Measurements from ENCODE around the gene PIP5KL1.

PIP5KL1 gene, protein sequence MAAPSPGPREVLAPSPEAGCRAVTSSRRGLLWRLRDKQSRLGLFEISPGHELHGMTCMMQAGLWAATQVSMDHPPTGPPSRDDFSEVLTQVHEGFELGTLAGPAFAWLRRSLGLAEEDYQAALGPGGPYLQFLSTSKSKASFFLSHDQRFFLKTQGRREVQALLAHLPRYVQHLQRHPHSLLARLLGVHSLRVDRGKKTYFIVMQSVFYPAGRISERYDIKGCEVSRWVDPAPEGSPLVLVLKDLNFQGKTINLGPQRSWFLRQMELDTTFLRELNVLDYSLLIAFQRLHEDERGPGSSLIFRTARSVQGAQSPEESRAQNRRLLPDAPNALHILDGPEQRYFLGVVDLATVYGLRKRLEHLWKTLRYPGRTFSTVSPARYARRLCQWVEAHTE

DNA sequence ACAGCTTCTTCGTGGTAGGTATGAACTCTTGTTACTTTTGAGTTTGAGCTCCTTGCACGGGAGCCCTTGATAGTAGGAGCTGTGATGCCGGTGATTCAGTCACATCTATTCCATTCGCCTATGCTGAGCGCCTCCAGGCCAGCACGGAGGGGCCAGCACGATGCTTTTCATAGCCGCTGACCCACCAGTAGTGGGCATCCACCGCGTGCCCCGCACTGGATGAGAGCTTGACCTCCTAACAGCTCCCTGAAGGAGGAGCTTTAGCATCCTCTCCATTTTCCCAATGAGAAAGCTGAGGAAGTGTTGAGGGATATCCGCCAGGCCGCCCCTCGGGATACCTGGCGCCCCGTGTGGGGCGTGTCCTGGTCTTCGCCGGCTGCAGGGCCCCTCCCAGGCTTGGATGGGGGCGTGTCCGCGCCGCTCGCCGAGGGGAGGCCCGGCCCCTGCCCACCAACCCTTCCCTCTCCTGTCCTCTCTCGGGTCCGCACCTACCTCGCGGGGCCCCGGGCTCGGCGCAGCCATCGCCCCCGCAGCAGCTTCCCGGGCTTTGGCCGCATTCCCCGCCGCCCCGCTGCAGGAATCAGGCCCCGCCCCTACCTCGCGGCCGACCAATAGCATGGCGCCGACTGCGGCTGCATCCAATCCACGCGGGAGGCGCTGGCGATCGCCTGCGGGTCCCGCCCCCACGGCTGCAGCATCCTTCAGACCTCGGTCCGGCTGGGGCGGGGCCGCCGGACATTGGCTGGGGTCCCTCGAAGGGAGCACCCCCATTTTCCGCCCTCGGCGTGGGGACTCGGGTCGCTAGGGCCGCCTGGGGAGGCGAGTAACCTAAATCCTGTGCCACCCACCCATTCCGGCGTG lies at the start of gene PIP5KL1:
Gene PIP5KL1, minus strand, starts transcription at position 547 of the 861 bp plus-strand sequence. Its CDS starts 25 bp downstream, at position 522.
- Histone ChIP-seq H3K9me2 (replicated peaks; ENCODE audit: low read depth, low read length) (no peaks in the 10 kb centered on the region), H3K36me3 (ENCODE audit: insufficient read depth, low read length) (no peaks in the 10 kb centered on the region), H3K4me2 (ENCODE audit: low read depth, low read length, poor library complexity, severe bottlenecking) (no peak within 1 kb of the TSS), H3K4me1 (ENCODE audit: insufficient read depth, low read length, poor library complexity, severe bottlenecking) (peaks cover 15% of the 10 kb centered on the region), H3K27me3 (ENCODE audit: insufficient read depth, low read length, poor library complexity, severe bottlenecking) (no peaks in the 10 kb centered on the region), H4K20me1 (ENCODE audit: insufficient read depth, low read length, poor library complexity, severe bottlenecking) (peaks cover 7% of the 10 kb centered on the region), H3K79me2 (ENCODE audit: insufficient read depth, low read length) (peaks cover 14% of the 10 kb centered on the region; the same call in 1 of the 2 replicates), H3K9ac (ENCODE audit: low read depth, low read length, poor library complexity, severe bottlenecking) (no peak within 1 kb of the TSS), H3F3A (ENCODE audit: low read depth) (no peaks in the 10 kb centered on the region), H3K9me3 (ENCODE audit: insufficient read depth, low read depth, low read length) (no peaks in the 10 kb centered on the region), H3K4me3 (ENCODE audit: low read length, poor library complexity, severe bottlenecking) (no peak within 1 kb of the TSS), H2AFZ (ENCODE audit: low read length) (no peak within 1 kb of the TSS)
- TF ChIP-seq EZH2phosphoT487 (IDR thresholded peaks at IDR 0.05; ENCODE audit: borderline replicate concordance): no peak
- TF ChIP-seq, protein P1, sequence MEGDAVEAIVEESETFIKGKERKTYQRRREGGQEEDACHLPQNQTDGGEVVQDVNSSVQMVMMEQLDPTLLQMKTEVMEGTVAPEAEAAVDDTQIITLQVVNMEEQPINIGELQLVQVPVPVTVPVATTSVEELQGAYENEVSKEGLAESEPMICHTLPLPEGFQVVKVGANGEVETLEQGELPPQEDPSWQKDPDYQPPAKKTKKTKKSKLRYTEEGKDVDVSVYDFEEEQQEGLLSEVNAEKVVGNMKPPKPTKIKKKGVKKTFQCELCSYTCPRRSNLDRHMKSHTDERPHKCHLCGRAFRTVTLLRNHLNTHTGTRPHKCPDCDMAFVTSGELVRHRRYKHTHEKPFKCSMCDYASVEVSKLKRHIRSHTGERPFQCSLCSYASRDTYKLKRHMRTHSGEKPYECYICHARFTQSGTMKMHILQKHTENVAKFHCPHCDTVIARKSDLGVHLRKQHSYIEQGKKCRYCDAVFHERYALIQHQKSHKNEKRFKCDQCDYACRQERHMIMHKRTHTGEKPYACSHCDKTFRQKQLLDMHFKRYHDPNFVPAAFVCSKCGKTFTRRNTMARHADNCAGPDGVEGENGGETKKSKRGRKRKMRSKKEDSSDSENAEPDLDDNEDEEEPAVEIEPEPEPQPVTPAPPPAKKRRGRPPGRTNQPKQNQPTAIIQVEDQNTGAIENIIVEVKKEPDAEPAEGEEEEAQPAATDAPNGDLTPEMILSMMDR (conservative IDR thresholded peaks at IDR 0.05; ENCODE audit: low read length): no peak

DNA sequence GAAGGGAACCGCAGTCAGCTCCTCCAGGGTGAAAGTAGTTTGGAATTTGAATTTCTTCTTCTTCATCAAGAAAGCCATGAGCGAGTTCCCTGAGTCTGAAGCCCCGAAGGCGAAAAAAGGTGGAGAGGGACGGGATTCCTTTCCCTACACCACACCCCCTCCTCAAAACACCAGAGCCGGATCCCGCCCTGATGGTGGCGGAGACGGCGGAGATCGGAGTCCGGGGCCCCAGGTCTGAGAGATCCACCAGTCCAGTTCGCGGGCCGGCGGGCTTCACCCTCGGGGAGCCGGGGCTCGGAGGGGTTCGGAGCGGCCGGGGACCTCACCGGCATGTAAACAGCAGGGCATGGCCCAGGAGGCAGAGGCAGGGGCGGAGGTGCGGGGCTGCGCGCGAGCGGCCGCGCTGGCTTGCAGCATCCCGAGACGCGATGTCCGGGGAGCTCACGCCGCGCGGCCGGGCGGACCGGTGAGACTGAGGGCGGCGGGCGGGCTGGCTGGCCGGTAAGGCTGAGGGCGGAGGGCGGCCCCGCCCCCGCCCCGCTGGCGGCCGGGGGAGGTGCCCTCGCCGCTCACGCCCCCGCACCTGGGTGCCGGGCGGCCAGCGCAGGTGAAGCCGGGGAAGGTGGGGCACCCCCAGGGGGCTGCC lies 49.6 kb upstream of the PIP5KL1 start:
- Histone ChIP-seq H3K4me2 (ENCODE audit: low read depth, low read length, poor library complexity, severe bottlenecking) (peak overlapping the region; percentile 80), H3F3A (ENCODE audit: low read depth) (no peaks in the 10 kb centered on the region), H3K4me1 (ENCODE audit: insufficient read depth, low read length, poor library complexity, severe bottlenecking) (peaks cover 63% of the 10 kb centered on the region), H2AFZ (ENCODE audit: low read length) (no peak overlapping the region), H3K79me2 (ENCODE audit: insufficient read depth, low read length) (peaks cover 57% of the 10 kb centered on the region), H3K4me3 (ENCODE audit: low read length, poor library complexity, severe bottlenecking) (peak overlapping the region; percentile 91), H3K9me3 (ENCODE audit: insufficient read depth, low read depth, low read length) (no peaks in the 10 kb centered on the region), H3K9ac (ENCODE audit: low read depth, low read length, poor library complexity, severe bottlenecking) (peak overlapping the region; percentile 80), H3K36me3 (ENCODE audit: insufficient read depth, low read length) (no peaks in the 10 kb centered on the region), H4K20me1 (ENCODE audit: insufficient read depth, low read length, poor library complexity, severe bottlenecking) (peaks cover 47% of the 10 kb centered on the region), H3K9me2 (replicated peaks; ENCODE audit: low read depth, low read length) (no peaks in the 10 kb centered on the region), H3K27me3 (ENCODE audit: insufficient read depth, low read length, poor library complexity, severe bottlenecking) (no peaks in the 10 kb centered on the region)
- TF ChIP-seq EZH2phosphoT487 (IDR thresholded peaks at IDR 0.05; ENCODE audit: borderline replicate concordance): no peak
- TF ChIP-seq, protein P1 (conservative IDR thresholded peaks at IDR 0.05; ENCODE audit: low read length): no peak

DNA sequence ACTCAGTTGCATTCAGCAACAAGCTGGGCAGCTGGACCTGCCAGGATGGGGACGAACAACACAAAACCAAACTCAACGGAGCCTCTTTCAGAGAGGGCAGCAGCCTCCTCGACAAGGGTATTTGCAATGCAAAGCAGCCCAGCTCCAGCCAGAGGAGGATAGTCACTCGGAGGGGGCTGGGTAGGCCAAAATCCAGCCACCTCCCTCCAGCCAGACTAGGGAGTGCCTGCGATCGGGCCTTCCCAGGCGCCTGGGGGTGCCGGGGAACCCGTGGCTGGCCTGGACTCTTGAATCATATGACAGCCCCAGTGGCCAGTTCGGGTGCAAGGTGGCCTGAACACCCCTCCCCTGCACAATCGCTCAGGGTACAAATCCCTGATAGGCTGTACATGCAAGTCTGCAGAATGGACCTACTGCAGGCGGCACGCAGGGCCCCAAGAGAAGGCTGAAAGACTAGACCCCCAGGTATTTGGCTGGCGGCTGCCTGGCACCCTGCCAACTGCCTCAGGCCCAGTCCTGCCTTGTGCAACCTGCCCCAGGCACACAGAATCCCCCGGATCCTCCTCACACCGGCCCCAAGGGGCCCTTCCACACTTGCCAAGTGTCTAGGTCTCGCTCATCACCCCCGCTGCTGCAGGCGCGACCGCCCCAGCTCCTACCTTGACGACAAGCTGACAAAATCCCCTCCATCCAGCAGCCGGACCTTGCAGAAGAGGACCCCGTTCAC lies 48.9 kb upstream of the PIP5KL1 start:
- H4K20me1 ChIP-seq (ENCODE audit: insufficient read depth, low read length, poor library complexity, severe bottlenecking): peaks cover 49% of the 10 kb centered on the region

More for the DNA sequence above, 48.9 kb upstream of the PIP5KL1 start:
- no peaks in the 10 kb centered on the region for H3K9me2 ChIP-seq (replicated peaks; ENCODE audit: low read depth, low read length)
- H3K9me3 ChIP-seq (ENCODE audit: insufficient read depth, low read depth, low read length): no peaks in the 10 kb centered on the region
- peak overlapping the region; percentile 80 for H3K9ac ChIP-seq (ENCODE audit: low read depth, low read length, poor library complexity, severe bottlenecking)
- no peaks in the 10 kb centered on the region for H3K36me3 ChIP-seq (ENCODE audit: insufficient read depth, low read length)
- H3K27me3 ChIP-seq (ENCODE audit: insufficient read depth, low read length, poor library complexity, severe bottlenecking): no peaks in the 10 kb centered on the region
- H3K79me2 ChIP-seq (ENCODE audit: insufficient read depth, low read length): peaks cover 64% of the 10 kb centered on the region
- peak overlapping the region; percentile 80 for H3K4me2 ChIP-seq (ENCODE audit: low read depth, low read length, poor library complexity, severe bottlenecking)
- no peak for TF ChIP-seq EZH2phosphoT487 (IDR thresholded peaks at IDR 0.05; ENCODE audit: borderline replicate concordance)
- TF ChIP-seq, protein P1 (conservative IDR thresholded peaks at IDR 0.05; ENCODE audit: low read length): no peak
- H3K4me1 ChIP-seq (ENCODE audit: insufficient read depth, low read length, poor library complexity, severe bottlenecking): peaks cover 70% of the 10 kb centered on the region
- no peaks in the 10 kb centered on the region for H3F3A ChIP-seq (ENCODE audit: low read depth)
- H2AFZ ChIP-seq (ENCODE audit: low read length): no peak overlapping the region
- peak overlapping the region; percentile 91 for H3K4me3 ChIP-seq (ENCODE audit: low read length, poor library complexity, severe bottlenecking)
